Measurements from ENCODE around the gene TMEM242.

TMEM242 gene

DNA sequence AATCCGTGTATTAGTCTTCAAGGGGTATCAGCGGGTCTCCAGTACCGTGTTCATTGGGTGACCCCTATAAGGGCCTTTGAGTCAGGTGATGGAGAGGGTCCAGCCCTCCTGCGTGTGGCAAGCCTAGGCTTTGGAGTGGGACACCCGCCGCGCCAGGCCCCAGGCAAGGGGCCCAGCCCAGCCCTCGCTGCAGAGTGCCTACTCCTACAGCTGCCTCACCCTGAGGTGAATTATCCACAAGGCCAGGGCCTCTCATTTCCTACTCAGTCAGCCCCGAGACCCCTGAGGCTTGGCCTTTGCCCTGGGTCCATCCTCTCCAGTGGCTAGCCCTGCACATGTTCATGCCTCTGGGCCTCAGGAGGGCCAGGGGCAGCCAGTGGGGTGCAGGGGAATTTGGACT lies 45.1 kb downstream of the TMEM242 start:
- H3K36me3 ChIP-seq (ENCODE audit: control insufficient read depth in 2 of 2, insufficient read depth in 1 of 2, low read length in 2 of 2) = no peaks in the 10 kb centered on the region
- H3K4me3 ChIP-seq (ENCODE audit: low read depth, low read length) = no peak overlapping the region
- CTCF ChIA-PET = interaction anchor here (0.6 to 1.1 kb wide), 2 partner anchors 19 to 233 kb away, joined by 3 read pairs; no protein-coding TSS in a partner anchor
- POLR2A ChIA-PET = no interaction called here
- H3K9me3 ChIP-seq (ENCODE audit: control insufficient read depth, insufficient read depth, low read depth, low read length) = no peaks in the 10 kb centered on the region
- H3K27ac ChIP-seq (ENCODE audit: extremely low read depth, low read depth, low read length) = no peak overlapping the region
- H3K4me1 ChIP-seq (ENCODE audit: control insufficient read depth, insufficient read depth, low read length) = peaks cover 6% of the 10 kb centered on the region; the same call in 1 of the 2 replicates
- TF ChIP-seq, protein P1, sequence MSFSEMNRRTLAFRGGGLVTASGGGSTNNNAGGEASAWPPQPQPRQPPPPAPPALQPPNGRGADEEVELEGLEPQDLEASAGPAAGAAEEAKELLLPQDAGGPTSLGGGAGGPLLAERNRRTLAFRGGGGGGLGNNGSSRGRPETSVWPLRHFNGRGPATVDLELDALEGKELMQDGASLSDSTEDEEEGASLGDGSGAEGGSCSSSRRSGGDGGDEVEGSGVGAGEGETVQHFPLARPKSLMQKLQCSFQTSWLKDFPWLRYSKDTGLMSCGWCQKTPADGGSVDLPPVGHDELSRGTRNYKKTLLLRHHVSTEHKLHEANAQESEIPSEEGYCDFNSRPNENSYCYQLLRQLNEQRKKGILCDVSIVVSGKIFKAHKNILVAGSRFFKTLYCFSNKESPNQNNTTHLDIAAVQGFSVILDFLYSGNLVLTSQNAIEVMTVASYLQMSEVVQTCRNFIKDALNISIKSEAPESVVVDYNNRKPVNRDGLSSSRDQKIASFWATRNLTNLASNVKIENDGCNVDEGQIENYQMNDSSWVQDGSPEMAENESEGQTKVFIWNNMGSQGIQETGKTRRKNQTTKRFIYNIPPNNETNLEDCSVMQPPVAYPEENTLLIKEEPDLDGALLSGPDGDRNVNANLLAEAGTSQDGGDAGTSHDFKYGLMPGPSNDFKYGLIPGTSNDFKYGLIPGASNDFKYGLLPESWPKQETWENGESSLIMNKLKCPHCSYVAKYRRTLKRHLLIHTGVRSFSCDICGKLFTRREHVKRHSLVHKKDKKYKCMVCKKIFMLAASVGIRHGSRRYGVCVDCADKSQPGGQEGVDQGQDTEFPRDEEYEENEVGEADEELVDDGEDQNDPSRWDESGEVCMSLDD (tag by site-specific recombination; IDR thresholded peaks at IDR 0.05) = no peak
- TF ChIP-seq ZNF529 (tag by site-specific recombination; IDR thresholded peaks at IDR 0.05; ENCODE audit: insufficient replicate concordance) (no peak), WT1 (tag by site-specific recombination; IDR thresholded peaks at IDR 0.05) (no peak), ZNF768 (tag by site-specific recombination; IDR thresholded peaks at IDR 0.05) (no peak), HOXA7 (CRISPR knock-in tag; IDR thresholded peaks at IDR 0.05; ENCODE audit: borderline replicate concordance) (no peak)
- TF ChIP-seq, protein P2, sequence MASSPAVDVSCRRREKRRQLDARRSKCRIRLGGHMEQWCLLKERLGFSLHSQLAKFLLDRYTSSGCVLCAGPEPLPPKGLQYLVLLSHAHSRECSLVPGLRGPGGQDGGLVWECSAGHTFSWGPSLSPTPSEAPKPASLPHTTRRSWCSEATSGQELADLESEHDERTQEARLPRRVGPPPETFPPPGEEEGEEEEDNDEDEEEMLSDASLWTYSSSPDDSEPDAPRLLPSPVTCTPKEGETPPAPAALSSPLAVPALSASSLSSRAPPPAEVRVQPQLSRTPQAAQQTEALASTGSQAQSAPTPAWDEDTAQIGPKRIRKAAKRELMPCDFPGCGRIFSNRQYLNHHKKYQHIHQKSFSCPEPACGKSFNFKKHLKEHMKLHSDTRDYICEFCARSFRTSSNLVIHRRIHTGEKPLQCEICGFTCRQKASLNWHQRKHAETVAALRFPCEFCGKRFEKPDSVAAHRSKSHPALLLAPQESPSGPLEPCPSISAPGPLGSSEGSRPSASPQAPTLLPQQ (tag by site-specific recombination; IDR thresholded peaks at IDR 0.05) = no peak
- TF ChIP-seq, protein P3, sequence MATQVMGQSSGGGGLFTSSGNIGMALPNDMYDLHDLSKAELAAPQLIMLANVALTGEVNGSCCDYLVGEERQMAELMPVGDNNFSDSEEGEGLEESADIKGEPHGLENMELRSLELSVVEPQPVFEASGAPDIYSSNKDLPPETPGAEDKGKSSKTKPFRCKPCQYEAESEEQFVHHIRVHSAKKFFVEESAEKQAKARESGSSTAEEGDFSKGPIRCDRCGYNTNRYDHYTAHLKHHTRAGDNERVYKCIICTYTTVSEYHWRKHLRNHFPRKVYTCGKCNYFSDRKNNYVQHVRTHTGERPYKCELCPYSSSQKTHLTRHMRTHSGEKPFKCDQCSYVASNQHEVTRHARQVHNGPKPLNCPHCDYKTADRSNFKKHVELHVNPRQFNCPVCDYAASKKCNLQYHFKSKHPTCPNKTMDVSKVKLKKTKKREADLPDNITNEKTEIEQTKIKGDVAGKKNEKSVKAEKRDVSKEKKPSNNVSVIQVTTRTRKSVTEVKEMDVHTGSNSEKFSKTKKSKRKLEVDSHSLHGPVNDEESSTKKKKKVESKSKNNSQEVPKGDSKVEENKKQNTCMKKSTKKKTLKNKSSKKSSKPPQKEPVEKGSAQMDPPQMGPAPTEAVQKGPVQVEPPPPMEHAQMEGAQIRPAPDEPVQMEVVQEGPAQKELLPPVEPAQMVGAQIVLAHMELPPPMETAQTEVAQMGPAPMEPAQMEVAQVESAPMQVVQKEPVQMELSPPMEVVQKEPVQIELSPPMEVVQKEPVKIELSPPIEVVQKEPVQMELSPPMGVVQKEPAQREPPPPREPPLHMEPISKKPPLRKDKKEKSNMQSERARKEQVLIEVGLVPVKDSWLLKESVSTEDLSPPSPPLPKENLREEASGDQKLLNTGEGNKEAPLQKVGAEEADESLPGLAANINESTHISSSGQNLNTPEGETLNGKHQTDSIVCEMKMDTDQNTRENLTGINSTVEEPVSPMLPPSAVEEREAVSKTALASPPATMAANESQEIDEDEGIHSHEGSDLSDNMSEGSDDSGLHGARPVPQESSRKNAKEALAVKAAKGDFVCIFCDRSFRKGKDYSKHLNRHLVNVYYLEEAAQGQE (tag by site-specific recombination; IDR thresholded peaks at IDR 0.05) = no peak
- TF ChIP-seq, protein P4, sequence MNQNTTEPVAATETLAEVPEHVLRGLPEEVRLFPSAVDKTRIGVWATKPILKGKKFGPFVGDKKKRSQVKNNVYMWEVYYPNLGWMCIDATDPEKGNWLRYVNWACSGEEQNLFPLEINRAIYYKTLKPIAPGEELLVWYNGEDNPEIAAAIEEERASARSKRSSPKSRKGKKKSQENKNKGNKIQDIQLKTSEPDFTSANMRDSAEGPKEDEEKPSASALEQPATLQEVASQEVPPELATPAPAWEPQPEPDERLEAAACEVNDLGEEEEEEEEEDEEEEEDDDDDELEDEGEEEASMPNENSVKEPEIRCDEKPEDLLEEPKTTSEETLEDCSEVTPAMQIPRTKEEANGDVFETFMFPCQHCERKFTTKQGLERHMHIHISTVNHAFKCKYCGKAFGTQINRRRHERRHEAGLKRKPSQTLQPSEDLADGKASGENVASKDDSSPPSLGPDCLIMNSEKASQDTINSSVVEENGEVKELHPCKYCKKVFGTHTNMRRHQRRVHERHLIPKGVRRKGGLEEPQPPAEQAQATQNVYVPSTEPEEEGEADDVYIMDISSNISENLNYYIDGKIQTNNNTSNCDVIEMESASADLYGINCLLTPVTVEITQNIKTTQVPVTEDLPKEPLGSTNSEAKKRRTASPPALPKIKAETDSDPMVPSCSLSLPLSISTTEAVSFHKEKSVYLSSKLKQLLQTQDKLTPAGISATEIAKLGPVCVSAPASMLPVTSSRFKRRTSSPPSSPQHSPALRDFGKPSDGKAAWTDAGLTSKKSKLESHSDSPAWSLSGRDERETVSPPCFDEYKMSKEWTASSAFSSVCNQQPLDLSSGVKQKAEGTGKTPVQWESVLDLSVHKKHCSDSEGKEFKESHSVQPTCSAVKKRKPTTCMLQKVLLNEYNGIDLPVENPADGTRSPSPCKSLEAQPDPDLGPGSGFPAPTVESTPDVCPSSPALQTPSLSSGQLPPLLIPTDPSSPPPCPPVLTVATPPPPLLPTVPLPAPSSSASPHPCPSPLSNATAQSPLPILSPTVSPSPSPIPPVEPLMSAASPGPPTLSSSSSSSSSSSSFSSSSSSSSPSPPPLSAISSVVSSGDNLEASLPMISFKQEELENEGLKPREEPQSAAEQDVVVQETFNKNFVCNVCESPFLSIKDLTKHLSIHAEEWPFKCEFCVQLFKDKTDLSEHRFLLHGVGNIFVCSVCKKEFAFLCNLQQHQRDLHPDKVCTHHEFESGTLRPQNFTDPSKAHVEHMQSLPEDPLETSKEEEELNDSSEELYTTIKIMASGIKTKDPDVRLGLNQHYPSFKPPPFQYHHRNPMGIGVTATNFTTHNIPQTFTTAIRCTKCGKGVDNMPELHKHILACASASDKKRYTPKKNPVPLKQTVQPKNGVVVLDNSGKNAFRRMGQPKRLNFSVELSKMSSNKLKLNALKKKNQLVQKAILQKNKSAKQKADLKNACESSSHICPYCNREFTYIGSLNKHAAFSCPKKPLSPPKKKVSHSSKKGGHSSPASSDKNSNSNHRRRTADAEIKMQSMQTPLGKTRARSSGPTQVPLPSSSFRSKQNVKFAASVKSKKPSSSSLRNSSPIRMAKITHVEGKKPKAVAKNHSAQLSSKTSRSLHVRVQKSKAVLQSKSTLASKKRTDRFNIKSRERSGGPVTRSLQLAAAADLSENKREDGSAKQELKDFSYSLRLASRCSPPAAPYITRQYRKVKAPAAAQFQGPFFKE (tag by site-specific recombination; IDR thresholded peaks at IDR 0.05; ENCODE audit: borderline replicate concordance) = no peak

DNA sequence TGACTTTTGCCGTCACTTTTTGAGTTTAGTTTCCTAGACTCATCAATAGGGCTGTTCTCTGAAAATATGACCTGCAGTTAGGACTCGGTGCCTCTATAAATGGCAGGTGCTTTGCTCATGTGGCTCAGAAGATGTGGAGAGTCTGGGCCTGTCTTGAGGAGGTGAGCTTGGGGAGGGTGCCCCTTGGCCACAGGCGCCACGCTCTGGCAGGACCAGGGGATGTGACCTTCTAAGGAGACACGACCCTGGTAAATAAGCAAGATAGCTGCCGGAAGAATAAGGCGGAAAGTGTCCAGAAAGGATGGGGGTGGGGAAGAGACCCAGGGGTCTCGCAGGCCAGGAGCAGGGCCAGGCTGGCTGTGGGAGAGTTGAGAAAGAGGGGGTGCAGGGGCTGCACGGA lies 46.6 kb downstream of the TMEM242 start:
- ChIA-PET POLR2A (no interaction called here), CTCF (interaction anchor here (0.5 to 1.3 kb wide), 4 partner anchors 59 to 1988 kb away, joined by 3 to 4 read pairs (median 3); no protein-coding TSS in a partner anchor)
- peaks cover 6% of the 10 kb centered on the region; the same call in 1 of the 2 replicates for H3K4me1 ChIP-seq (ENCODE audit: control insufficient read depth, insufficient read depth, low read length)
- no peak overlapping the region for H3K27ac ChIP-seq (ENCODE audit: extremely low read depth, low read depth, low read length)
- no peak overlapping the region for H3K4me3 ChIP-seq (ENCODE audit: low read depth, low read length)
- H3K9me3 ChIP-seq (ENCODE audit: control insufficient read depth, insufficient read depth, low read depth, low read length) = no peaks in the 10 kb centered on the region
- no peaks in the 10 kb centered on the region for H3K36me3 ChIP-seq (ENCODE audit: control insufficient read depth in 2 of 2, insufficient read depth in 1 of 2, low read length in 2 of 2)
- TF ChIP-seq SCRT2 (tag by site-specific recombination; IDR thresholded peaks at IDR 0.05) (no peak), ZNF169 (tag by site-specific recombination; IDR thresholded peaks at IDR 0.05) (no peak), ZNF211 (tag by site-specific recombination; IDR thresholded peaks at IDR 0.05; ENCODE audit: low read depth) (no peak), TCF7L2 (IDR thresholded peaks at IDR 0.05; ENCODE audit: borderline replicate concordance, low read depth, low read length) (no peak), MYNN (tag by site-specific recombination; IDR thresholded peaks at IDR 0.05; ENCODE audit: borderline replicate concordance) (no peak)
- TF ChIP-seq, protein P5, sequence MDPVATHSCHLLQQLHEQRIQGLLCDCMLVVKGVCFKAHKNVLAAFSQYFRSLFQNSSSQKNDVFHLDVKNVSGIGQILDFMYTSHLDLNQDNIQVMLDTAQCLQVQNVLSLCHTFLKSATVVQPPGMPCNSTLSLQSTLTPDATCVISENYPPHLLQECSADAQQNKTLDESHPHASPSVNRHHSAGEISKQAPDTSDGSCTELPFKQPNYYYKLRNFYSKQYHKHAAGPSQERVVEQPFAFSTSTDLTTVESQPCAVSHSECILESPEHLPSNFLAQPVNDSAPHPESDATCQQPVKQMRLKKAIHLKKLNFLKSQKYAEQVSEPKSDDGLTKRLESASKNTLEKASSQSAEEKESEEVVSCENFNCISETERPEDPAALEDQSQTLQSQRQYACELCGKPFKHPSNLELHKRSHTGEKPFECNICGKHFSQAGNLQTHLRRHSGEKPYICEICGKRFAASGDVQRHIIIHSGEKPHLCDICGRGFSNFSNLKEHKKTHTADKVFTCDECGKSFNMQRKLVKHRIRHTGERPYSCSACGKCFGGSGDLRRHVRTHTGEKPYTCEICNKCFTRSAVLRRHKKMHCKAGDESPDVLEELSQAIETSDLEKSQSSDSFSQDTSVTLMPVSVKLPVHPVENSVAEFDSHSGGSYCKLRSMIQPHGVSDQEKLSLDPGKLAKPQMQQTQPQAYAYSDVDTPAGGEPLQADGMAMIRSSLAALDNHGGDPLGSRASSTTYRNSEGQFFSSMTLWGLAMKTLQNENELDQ (tag by site-specific recombination; IDR thresholded peaks at IDR 0.05; ENCODE audit: low read depth) = no peak
- TF ChIP-seq, protein P6, sequence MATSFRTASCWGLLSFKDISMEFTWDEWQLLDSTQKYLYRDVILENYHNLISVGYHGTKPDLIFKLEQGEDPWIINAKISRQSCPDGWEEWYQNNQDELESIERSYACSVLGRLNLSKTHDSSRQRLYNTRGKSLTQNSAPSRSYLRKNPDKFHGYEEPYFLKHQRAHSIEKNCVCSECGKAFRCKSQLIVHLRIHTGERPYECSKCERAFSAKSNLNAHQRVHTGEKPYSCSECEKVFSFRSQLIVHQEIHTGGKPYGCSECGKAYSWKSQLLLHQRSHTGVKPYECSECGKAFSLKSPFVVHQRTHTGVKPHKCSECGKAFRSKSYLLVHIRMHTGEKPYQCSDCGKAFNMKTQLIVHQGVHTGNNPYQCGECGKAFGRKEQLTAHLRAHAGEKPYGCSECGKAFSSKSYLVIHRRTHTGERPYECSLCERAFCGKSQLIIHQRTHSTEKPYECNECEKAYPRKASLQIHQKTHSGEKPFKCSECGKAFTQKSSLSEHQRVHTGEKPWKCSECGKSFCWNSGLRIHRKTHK (tag by site-specific recombination; IDR thresholded peaks at IDR 0.05) = no peak
